Endothelial cell of umbilical vein (primary cell): ENCODE measurements around the gene KIN. TPM values are rescaled to one million over a fixed set of nuclear protein-coding genes. Genes with fewer than 3 reads are reported as not detected.
"Not testable (repeated sequence)": the region's sequence is repeated elsewhere in the genome, so short reads cannot be mapped to it uniquely, and the experiment has no call there.

Experiments used
- BruUV-seq: library from RNA; stranded (reverse); fragments of 400-500 nt; replicated peaks from 2 replicates; lab custom pipeline; 2021; lab: Mats Ljungman, UMichigan
- CTCF ChIA-PET: fragments of 300-600, 350-600 bp; sonication (Branson Sonifier 250); formaldehyde crosslinking; loops from one replicate; lab custom pipeline; 2021; ENCODE audit warnings: antibody characterized with exemption, inconsistent platforms; lab: Charles Lee
- POLR2A ChIA-PET: fragments of 300-600, 350-600 bp; sonication (Branson Sonifier 250); formaldehyde crosslinking; loops from one replicate; lab custom pipeline; 2021; ENCODE audit warnings: antibody characterized with exemption, inconsistent platforms; lab: Charles Lee
- DNase-seq: peaks from one replicate; pipeline ENCODE4 v3.0.0-alpha.2; 2011; ENCODE audit warnings: low read depth, low spot score
- FAIRE-seq: peaks from 2 replicates; lab custom pipeline; 2011; peaks lifted over from hg19 to GRCh38; lab: Jason Lieb, UNC
- H2AFZ ChIP-seq: 2 replicates; pipeline ENCODE4 v1.6.0; 2012; ENCODE audit warnings: low read depth, low read length, control low read depth, inconsistent platforms
- H3K27ac ChIP-seq: 2 replicates; pipeline ENCODE4 v1.5.1; 2011; ENCODE audit warnings: low read depth, mild to moderate bottlenecking, control low read depth, low read length, moderate library complexity; ENCODE audit not compliant: insufficient read depth
- H3K27me3 ChIP-seq, 2 experiments: 2 replicates each; pipeline versions ENCODE4 v1.6.0 to v1.6.1; 2011; ENCODE audit warnings: low read length in 2 of 2, mixed read lengths in 1 of 2; ENCODE audit not compliant: control insufficient read depth in 2 of 2, insufficient read depth in 2 of 2
- H3K36me3 ChIP-seq, 2 experiments: 2 replicates in 1 of 2; 3 replicates in 1 of 2; pipeline ENCODE4 v1.5.1; 2011; ENCODE audit warnings: low read length in 2 of 2, mild to moderate bottlenecking in 1 of 2, moderate library complexity in 1 of 2; ENCODE audit not compliant: control insufficient read depth in 2 of 2, insufficient read depth in 2 of 2; ENCODE audit errors: extremely low read depth in 1 of 2
- H3K4me1 ChIP-seq: 3 replicates; pipeline ENCODE4 v1.5.1; 2011; ENCODE audit warnings: mild to moderate bottlenecking, low read length; ENCODE audit not compliant: control insufficient read depth, insufficient read depth; ENCODE audit errors: extremely low read depth
- H3K4me2 ChIP-seq: 2 replicates; pipeline ENCODE4 v1.6.1; 2011; ENCODE audit warnings: low read length, control low read depth, mixed read lengths; ENCODE audit not compliant: insufficient read depth
- H3K4me3 ChIP-seq, 3 experiments: fragments of 200-600 bp in 1 of 3; sonication (generic), shearing (Covaris generic) in 1 of 3; replicated peaks in 1 of 3; 2 replicates each; pipeline ENCODE4 v1.5.1; 2011 to 2016; ENCODE audit warnings: control low read depth in 3 of 3, low read length in 3 of 3, mild to moderate bottlenecking in 2 of 3, inconsistent platforms in 1 of 3, low read depth in 1 of 3, moderate library complexity in 1 of 3; ENCODE audit not compliant: insufficient read depth in 1 of 3
- H3K79me2 ChIP-seq: 2 replicates; pipeline ENCODE4 v1.6.0; 2012; ENCODE audit warnings: low read length, inconsistent platforms; ENCODE audit not compliant: control insufficient read depth, insufficient read depth
- H3K9ac ChIP-seq: replicated peaks from 2 replicates; pipeline ENCODE3; 2011; ENCODE audit warnings: low read length, control low read depth; ENCODE audit not compliant: insufficient read depth; ENCODE audit errors: extremely low read depth
- H3K9me1 ChIP-seq: replicated peaks from 3 replicates; pipeline ENCODE4 v1.6.0; 2011; ENCODE audit warnings: mild to moderate bottlenecking, low read length; ENCODE audit not compliant: control insufficient read depth, insufficient read depth; ENCODE audit errors: extremely low read depth
- H3K9me3 ChIP-seq: replicated peaks from 2 replicates; pipeline ENCODE4 v1.5.1; 2012; ENCODE audit warnings: low read length, inconsistent platforms; ENCODE audit not compliant: control insufficient read depth, insufficient read depth
- H4K20me1 ChIP-seq: replicated peaks from 2 replicates; pipeline ENCODE3; 2011; ENCODE audit warnings: mild to moderate bottlenecking, low read length; ENCODE audit not compliant: control insufficient read depth, insufficient read depth; ENCODE audit errors: extremely low read depth
- CTCF ChIP-seq, 2 donors: IDR thresholded peaks; 1 replicate in 1 of 2; 2 replicates in 1 of 2; pipeline ENCODE4 v1.5.1; 2011; ENCODE audit warnings: low read length in 2 of 2, mild to moderate bottlenecking in 2 of 2, moderate library complexity in 2 of 2, control low read depth in 1 of 2, inconsistent platforms in 1 of 2, low read depth in 1 of 2; ENCODE audit not compliant: insufficient read depth in 1 of 2; ENCODE audit errors: extremely low read depth in 1 of 2
- EZH2 ChIP-seq: IDR thresholded peaks from 2 replicates; pipeline ENCODE4 v1.6.1; 2012; ENCODE audit warnings: borderline replicate concordance, low read depth, mild to moderate bottlenecking, moderate library complexity, low read length, inconsistent platforms; ENCODE audit not compliant: severe bottlenecking
- FOS ChIP-seq: IDR thresholded peaks from 2 replicates; pipeline ENCODE4 v1.6.1; 2011; ENCODE audit warnings: mild to moderate bottlenecking, low read length, moderate library complexity, borderline replicate concordance; ENCODE audit not compliant: insufficient read depth
- GATA2 ChIP-seq: IDR thresholded peaks from 2 replicates; pipeline ENCODE4 v1.7.0; 2011; ENCODE audit warnings: low read depth, mild to moderate bottlenecking, moderate library complexity, mixed read lengths, low read length; ENCODE audit not compliant: insufficient read length, insufficient read depth
- JUN ChIP-seq: IDR thresholded peaks from 2 replicates; pipeline ENCODE4 v1.6.1; 2011; ENCODE audit warnings: borderline replicate concordance, low read depth; ENCODE audit not compliant: insufficient read length, insufficient read depth
- MAX ChIP-seq: IDR thresholded peaks from 2 replicates; pipeline ENCODE4 v1.6.1; 2011; ENCODE audit not compliant: insufficient read depth, insufficient read length
- MYC ChIP-seq: IDR thresholded peaks from one replicate; pipeline ENCODE4 v1.6.1; 2011; ENCODE audit warnings: mild to moderate bottlenecking, low read depth, low read length
- POLR2A ChIP-seq: IDR thresholded peaks from 2 replicates; pipeline ENCODE4 v1.6.1; 2012; ENCODE audit warnings: low read depth, mild to moderate bottlenecking, control low read depth, low read length
- POLR2AphosphoS5 ChIP-seq: IDR thresholded peaks from 2 replicates; pipeline ENCODE4 v1.6.1; 2012; ENCODE audit warnings: low read depth, mild to moderate bottlenecking, control low read depth, low read length, moderate library complexity; ENCODE audit not compliant: insufficient read depth
- dilution Hi-C: fragments of 300-500 bp; cut with MboI; formaldehyde crosslinking; loops from one replicate; pipeline ENCODE4 v1.15.0; 2019; ENCODE audit warnings: low sequenced_read_pairs; ENCODE audit not compliant: extremely low pct_ligation_motif_present
- intact Hi-C: fragments of 100-400 bp; cut with micrococcal nuclease; formaldehyde crosslinking; loops from one replicate; pipeline ENCODE4 v1.10.0; 2022
- polyA plus RNA-seq, 4 experiments: library from polyadenylated mRNA; depleted of rRNA in 3 of 4; stranded (reverse) in 3 of 4; unstranded in 1 of 4; fragments of >200 nt; gene quantifications; 2 replicates each; pipeline versions ENCODE4 v1.2.1 to v1.2.3, GENCODE V29; 2011 to 2012; ENCODE audit warnings: missing spikeins in 1 of 4
- total RNA-seq: library from RNA; stranded (reverse); gene quantifications from 2 replicates; pipeline ENCODE4 v1.2.3, GENCODE V29; 2021

KIN gene
- total and polyA plus RNA-seq, 2 donors (not counting 3 experiments of a cell fraction or from before 2014, with no cell fraction given): 2.6 to 14.4 TPM

GRCh38 chr10:7786430-7786829, 1.4 kb downstream of the KIN start:
- H3K4me2 ChIP-seq: peak overlapping the region; percentile 86
- DNase-seq: no peak
- H4K20me1 ChIP-seq: peaks cover 3% of the 10 kb centered on the region
- peaks cover 18% of the 10 kb centered on the region for H3K4me1 ChIP-seq
- intact Hi-C loops (no loop called here), dilution Hi-C loops (no loop called here)
- H3K36me3 ChIP-seq: no peaks in the 10 kb centered on the region
- no peak overlapping the region for H3K27ac ChIP-seq
- H3K79me2 ChIP-seq: peaks cover 89% of the 10 kb centered on the region
- TF ChIP-seq JUN (no peak), FOS (no peak), MYC (no peak), GATA2 (no peak), POLR2AphosphoS5 (no peak), EZH2 (no peak), MAX (no peak), POLR2A (no peak), CTCF (IDR thresholded peaks at IDR 0.05; ENCODE audit: extremely low read depth in 1 of 2, insufficient read depth in 1 of 2, low read depth in 1 of 2, low read length in 2 of 2) (no peak)
- BruUV-seq: no TSS peak
- no peak for FAIRE-seq
- ChIA-PET POLR2A (no interaction called here), CTCF (no interaction called here)
- H3K9me1 ChIP-seq: no peaks in the 10 kb centered on the region
- H3K9me3 ChIP-seq: no peaks in the 10 kb centered on the region
- no peak overlapping the region for H3K4me3 ChIP-seq
- H3K9ac ChIP-seq: no peak overlapping the region
- no peaks in the 10 kb centered on the region for H3K27me3 ChIP-seq
- H2AFZ ChIP-seq: no peak overlapping the region

- H3K27ac ChIP-seq, CTCF ChIA-PET, H3K4me3 ChIP-seq, H3K4me2 ChIP-seq, H3K4me1 ChIP-seq, H3K9me3 ChIP-seq, H3K36me3 ChIP-seq, FAIRE-seq, POLR2A ChIA-PET, H3K9me1 ChIP-seq, dilution Hi-C loops, H3K27me3 ChIP-seq, H3K9ac ChIP-seq, H4K20me1 ChIP-seq, intact Hi-C loops, H2AFZ ChIP-seq, BruUV-seq, DNase-seq: not testable (repeated sequence)
- peaks cover 60% of the 10 kb centered on the region for H3K79me2 ChIP-seq
Measured at GRCh38 chr10:7782194-7782593, 5.6 kb downstream of the KIN start.
